Measurements from ENCODE around the gene LAMC3. TPM values are rescaled to one million over a fixed set of nuclear protein-coding genes. Genes with fewer than 3 reads are reported as not detected.

Gene LAMC3
- total and polyA plus RNA-seq, 5 donors, result 0.51 to 2.6 (median 1.4) TPM

GRCh38 chr9:131051592-131052517, 42.9 kb downstream of the LAMC3 start:
- ATAC-seq, result no peak
- WGBS, result 81% methylated on average over 25 of the region's 25 CpGs
- DNase-seq, result no peak
- no peaks in the 10 kb centered on the region for H3K4me1 ChIP-seq (ENCODE audit: control insufficient read depth, insufficient read depth, low read length)
- no peaks in the 10 kb centered on the region for H3K27me3 ChIP-seq (ENCODE audit: control insufficient read depth, insufficient read depth)
- no peak overlapping the region for H3K4me3 ChIP-seq (ENCODE audit: low read length)
- no peak overlapping the region for H3K27ac ChIP-seq (ENCODE audit: low read length)
- H3K9me3 ChIP-seq (ENCODE audit: control insufficient read depth, low read length), result no peaks in the 10 kb centered on the region
- intact Hi-C loops (cut with DNase I), result no loop called here

DNA sequence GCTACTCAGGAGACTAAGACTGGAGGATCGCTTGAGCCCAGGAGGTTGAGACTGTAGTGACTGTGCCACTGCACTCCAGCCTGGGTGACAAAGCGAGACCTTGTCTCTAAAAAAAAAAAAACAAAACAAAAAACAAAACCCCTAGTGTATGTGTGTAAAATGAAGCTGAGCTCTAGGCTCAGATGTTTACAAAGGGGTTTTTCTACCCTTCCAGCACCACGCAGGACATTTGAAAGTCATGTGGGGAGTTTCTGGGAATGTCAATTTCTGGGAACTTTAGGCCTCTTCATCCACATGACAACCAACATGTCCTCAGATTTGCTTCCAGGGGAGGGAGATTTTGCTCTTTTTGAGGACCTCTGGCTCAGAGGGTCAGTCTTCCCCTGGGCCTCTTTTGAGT, 44.9 kb downstream of the LAMC3 start:
- H3K4me3 ChIP-seq (ENCODE audit: low read length), result no peak overlapping the region
- H3K27ac ChIP-seq (ENCODE audit: low read length), result no peak overlapping the region
- intact Hi-C loops (cut with DNase I), result no loop called here
- no peaks in the 10 kb centered on the region for H3K27me3 ChIP-seq (ENCODE audit: control insufficient read depth, insufficient read depth)
- ATAC-seq (no peak), DNase-seq (no peak)
- H3K9me3 ChIP-seq (ENCODE audit: control insufficient read depth, low read length), result no peaks in the 10 kb centered on the region
- no peaks in the 10 kb centered on the region for H3K4me1 ChIP-seq (ENCODE audit: control insufficient read depth, insufficient read depth, low read length)
- WGBS, result 91% methylated on average over 3 of the region's 3 CpGs

- DNase-seq (no peak), ATAC-seq (peak in 1 of 2 donors; percentile 19)
- intact Hi-C loops (cut with DNase I), result loop anchor here in 1 of 4 donors (5.0 kb wide), 1 partner anchor 280 kb away; no protein-coding TSS in a partner anchor
- WGBS, result 80% methylated on average over 14 of the region's 14 CpGs
- no peaks in the 10 kb centered on the region for H3K27me3 ChIP-seq (ENCODE audit: control insufficient read depth, insufficient read depth)
- no peak overlapping the region for H3K4me3 ChIP-seq (ENCODE audit: low read length)
- no peaks in the 10 kb centered on the region for H3K4me1 ChIP-seq (ENCODE audit: control insufficient read depth, insufficient read depth, low read length)
- H3K9me3 ChIP-seq (ENCODE audit: control insufficient read depth, low read length), result no peaks in the 10 kb centered on the region
- H3K27ac ChIP-seq (ENCODE audit: low read length), result no peak overlapping the region
Measured at GRCh38 chr9:131056781-131057506, 48.0 kb downstream of the LAMC3 start.

DNA sequence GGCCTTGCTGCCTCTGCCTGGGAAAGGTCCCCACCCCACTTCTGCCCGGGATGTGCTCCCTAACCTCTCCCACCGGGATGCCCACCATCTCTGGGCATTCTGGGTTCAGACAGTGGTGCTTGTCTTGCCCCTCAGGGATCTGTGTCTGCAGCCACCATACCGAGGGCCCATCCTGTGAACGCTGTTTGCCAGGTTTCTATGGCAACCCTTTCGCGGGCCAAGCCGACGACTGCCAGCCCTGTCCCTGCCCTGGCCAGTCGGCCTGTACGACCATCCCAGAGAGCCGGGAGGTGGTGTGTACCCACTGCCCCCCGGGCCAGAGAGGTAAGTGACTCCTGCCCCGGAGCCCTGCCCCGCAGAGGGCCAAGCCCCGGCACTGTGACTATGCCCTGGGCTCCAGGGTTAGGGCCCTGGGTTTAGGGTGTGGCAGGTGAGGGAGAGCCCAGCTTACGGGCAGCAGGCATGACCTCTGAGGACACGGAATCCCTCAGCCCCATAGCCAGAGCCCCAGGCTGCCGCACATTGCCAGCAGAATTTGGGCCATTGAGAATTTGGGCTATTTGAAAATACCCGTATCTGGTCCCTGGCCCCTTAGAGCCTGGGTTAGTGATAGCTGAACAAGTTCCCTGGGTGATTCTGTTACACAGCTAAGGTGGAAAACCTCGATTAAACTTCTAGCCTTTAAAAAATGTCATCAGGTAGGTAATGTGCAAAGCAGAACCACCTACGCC, 52.1 kb downstream of the LAMC3 start:
- ATAC-seq, result no peak
- WGBS, result 73% methylated on average over 21 of the region's 21 CpGs

GRCh38 chr9:131062969-131063368, 54.0 kb downstream of the LAMC3 start:
- ATAC-seq (no peak), DNase-seq (no peak)
- WGBS, result 74% methylated on average over 9 of the region's 9 CpGs
- H3K4me1 ChIP-seq (ENCODE audit: control insufficient read depth, insufficient read depth, low read length), result no peaks in the 10 kb centered on the region
- intact Hi-C loops (cut with DNase I), result loop anchor here in 1 of 4 donors (5.0 kb wide), 1 partner anchor 274 kb away; no protein-coding TSS in a partner anchor
- no peaks in the 10 kb centered on the region for H3K9me3 ChIP-seq (ENCODE audit: control insufficient read depth, low read length)
- no peak overlapping the region for H3K4me3 ChIP-seq (ENCODE audit: low read length)
- H3K27ac ChIP-seq (ENCODE audit: low read length), result no peak overlapping the region
- no peaks in the 10 kb centered on the region for H3K27me3 ChIP-seq (ENCODE audit: control insufficient read depth, insufficient read depth)

More for the DNA sequence above, 52.1 kb downstream of the LAMC3 start:
- Histone ChIP-seq H3K27me3 (ENCODE audit: control insufficient read depth, insufficient read depth) (no peaks in the 10 kb centered on the region), H3K4me3 (ENCODE audit: low read length) (no peak overlapping the region), H3K9me3 (ENCODE audit: control insufficient read depth, low read length) (no peaks in the 10 kb centered on the region), H3K4me1 (ENCODE audit: control insufficient read depth, insufficient read depth, low read length) (no peaks in the 10 kb centered on the region), H3K27ac (ENCODE audit: low read length) (no peak overlapping the region)
- intact Hi-C loops (cut with DNase I), result loop anchor here in 1 of 4 donors (5.0 kb wide), 1 partner anchor 276 kb away; no protein-coding TSS in a partner anchor
- no peak for DNase-seq

- H3K4me3 ChIP-seq (ENCODE audit: low read length), result no peak overlapping the region
- no peak overlapping the region for H3K27ac ChIP-seq (ENCODE audit: low read length)
- no peak for DNase-seq
- no peaks in the 10 kb centered on the region for H3K27me3 ChIP-seq (ENCODE audit: control insufficient read depth, insufficient read depth)
- intact Hi-C loops (cut with DNase I), result no loop called here
- no peak for ATAC-seq
- 94% methylated on average over 7 of the region's 7 CpGs for WGBS
- H3K9me3 ChIP-seq (ENCODE audit: control insufficient read depth, low read length), result no peaks in the 10 kb centered on the region
- peaks cover 3% of the 10 kb centered on the region for H3K4me1 ChIP-seq (ENCODE audit: control insufficient read depth, insufficient read depth, low read length)
Measured at GRCh38 chr9:131065599-131065998, 56.6 kb downstream of the LAMC3 start.

DNA sequence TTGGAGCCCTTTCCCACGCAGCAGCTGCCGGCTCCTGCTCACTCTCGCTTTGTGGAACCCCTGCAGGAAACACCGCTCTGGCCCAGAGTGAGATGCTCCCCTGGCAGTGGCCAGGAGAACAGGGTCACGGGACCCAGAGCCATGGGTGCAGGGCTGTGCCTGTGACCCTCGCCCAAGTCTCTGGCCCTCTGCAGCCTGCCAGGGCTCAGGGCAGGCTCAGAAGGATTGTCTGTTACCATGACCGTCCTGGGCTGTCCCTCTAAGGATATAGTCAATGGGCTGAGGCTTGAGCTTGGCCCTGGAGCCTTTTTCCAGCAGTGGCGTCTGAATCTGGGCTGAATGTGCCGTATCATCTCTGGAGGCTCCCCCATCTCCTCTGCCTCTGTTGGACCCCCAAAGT, 58.7 kb downstream of the LAMC3 start:
- Histone ChIP-seq H3K9me3 (ENCODE audit: control insufficient read depth, low read length) (no peaks in the 10 kb centered on the region), H3K4me1 (ENCODE audit: control insufficient read depth, insufficient read depth, low read length) (peaks cover 3% of the 10 kb centered on the region), H3K27ac (ENCODE audit: low read length) (no peak overlapping the region), H3K4me3 (ENCODE audit: low read length) (no peak overlapping the region), H3K27me3 (ENCODE audit: control insufficient read depth, insufficient read depth) (no peaks in the 10 kb centered on the region)
- intact Hi-C loops (cut with DNase I), result no loop called here
- ATAC-seq (no peak), DNase-seq (no peak)
- WGBS, result 64% methylated on average over 9 of the region's 9 CpGs

DNA sequence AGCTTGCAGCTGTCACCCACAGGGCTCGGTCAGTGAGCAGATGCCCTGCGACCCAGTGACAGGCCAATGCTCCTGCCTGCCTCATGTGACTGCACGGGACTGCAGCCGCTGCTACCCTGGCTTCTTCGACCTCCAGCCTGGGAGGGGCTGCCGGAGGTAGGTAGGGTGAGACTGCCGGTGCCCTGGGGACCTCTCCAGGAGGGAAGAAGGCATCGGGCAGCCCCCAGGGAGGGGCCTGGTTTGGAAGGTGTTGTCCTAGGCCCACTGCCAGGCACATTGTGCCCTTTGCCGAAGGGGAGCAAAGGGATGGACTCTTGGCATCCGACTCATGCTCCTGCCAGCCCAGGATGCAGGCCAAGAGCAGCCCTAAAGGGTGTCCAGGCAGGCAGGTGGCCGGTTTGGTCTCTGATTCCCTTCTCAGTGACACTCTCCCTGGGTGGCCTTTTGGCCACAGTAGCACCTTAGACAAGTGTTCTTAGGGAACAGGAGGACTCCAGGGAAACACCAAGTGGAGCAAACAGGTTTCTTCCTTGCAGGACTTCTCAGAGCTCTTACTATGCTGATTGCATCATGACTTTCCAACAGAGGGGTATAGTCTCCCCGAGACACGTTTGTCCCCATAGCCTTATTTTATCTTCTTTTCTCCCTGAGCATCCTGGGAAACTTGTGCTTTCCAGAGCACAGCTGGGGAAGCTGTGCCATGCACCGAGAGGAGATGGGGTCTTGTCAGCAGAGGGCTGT, 59.3 kb downstream of the LAMC3 start:
- H3K4me3 ChIP-seq (ENCODE audit: low read length), result no peak overlapping the region
- no peak overlapping the region for H3K27ac ChIP-seq (ENCODE audit: low read length)
- intact Hi-C loops (cut with DNase I), result no loop called here

GRCh38 chr9:131069699-131070098, 60.7 kb downstream of the LAMC3 start:
- intact Hi-C loops (cut with DNase I), result no loop called here
- Histone ChIP-seq H3K27me3 (ENCODE audit: control insufficient read depth, insufficient read depth) (no peaks in the 10 kb centered on the region), H3K4me1 (ENCODE audit: control insufficient read depth, insufficient read depth, low read length) (peaks cover 3% of the 10 kb centered on the region), H3K27ac (ENCODE audit: low read length) (no peak overlapping the region), H3K9me3 (ENCODE audit: control insufficient read depth, low read length) (no peaks in the 10 kb centered on the region), H3K4me3 (ENCODE audit: low read length) (no peak overlapping the region)
- no peak for ATAC-seq
- DNase-seq, result no peak
- WGBS, result 93% methylated on average over 15 of the region's 15 CpGs

More for the DNA sequence above, 59.3 kb downstream of the LAMC3 start:
- WGBS, result 53% methylated on average over 14 of the region's 14 CpGs
- DNase-seq, result peak in 1 of 3 donors; percentile 64
- H3K4me1 ChIP-seq (ENCODE audit: control insufficient read depth, insufficient read depth, low read length), result peaks cover 3% of the 10 kb centered on the region
- no peaks in the 10 kb centered on the region for H3K9me3 ChIP-seq (ENCODE audit: control insufficient read depth, low read length)
- ATAC-seq, result peak; percentile 58 to 62
- H3K27me3 ChIP-seq (ENCODE audit: control insufficient read depth, insufficient read depth), result no peaks in the 10 kb centered on the region

GRCh38 chr9:131072107-131072870, 63.3 kb downstream of the LAMC3 start:
- Histone ChIP-seq H3K9me3 (ENCODE audit: control insufficient read depth, low read length) (no peaks in the 10 kb centered on the region), H3K27me3 (ENCODE audit: control insufficient read depth, insufficient read depth) (no peaks in the 10 kb centered on the region), H3K27ac (ENCODE audit: low read length) (no peak overlapping the region), H3K4me1 (ENCODE audit: control insufficient read depth, insufficient read depth, low read length) (peaks cover 3% of the 10 kb centered on the region), H3K4me3 (ENCODE audit: low read length) (no peak overlapping the region)
- ATAC-seq (no peak), DNase-seq (no peak)
- 89% methylated on average over 16 of the region's 16 CpGs for WGBS
- intact Hi-C loops (cut with DNase I), result no loop called here

Data from right cardiac atrium (tissue), 5 donors.